ENCODE results near the gene ECHS1.
A peak's percentile ranks its signal among the peaks of the same experiment; 100 is the strongest.

The ECHS1 gene

DNA sequence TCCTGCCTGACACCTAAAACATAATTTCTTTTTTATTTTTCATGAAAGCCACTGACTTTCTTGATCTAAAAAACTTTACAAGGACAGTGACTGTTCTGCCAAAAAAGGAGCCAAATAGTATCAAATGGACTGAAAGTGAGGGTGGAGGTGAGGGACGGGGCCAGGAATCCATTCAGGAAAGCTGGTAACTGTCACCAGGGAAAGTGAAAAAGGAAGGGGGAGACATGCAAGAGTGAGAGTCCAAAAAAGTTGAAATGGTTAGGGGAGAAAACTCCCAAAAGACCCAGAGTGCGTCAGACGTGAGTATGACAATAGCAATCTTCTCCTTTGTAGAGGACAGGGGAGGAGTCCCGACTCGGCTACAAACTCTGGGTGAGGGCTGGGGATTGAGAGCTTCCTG lies 28.9 kb downstream of the ECHS1 start:
- DNase-seq (ENCODE audit: low spot score) (no peak), FAIRE-seq (no peak)

GRCh38 chr10:133343558-133343957 lies 29.6 kb downstream of the ECHS1 start:
- FAIRE-seq (no peak), DNase-seq (ENCODE audit: low spot score) (no peak)

DNA sequence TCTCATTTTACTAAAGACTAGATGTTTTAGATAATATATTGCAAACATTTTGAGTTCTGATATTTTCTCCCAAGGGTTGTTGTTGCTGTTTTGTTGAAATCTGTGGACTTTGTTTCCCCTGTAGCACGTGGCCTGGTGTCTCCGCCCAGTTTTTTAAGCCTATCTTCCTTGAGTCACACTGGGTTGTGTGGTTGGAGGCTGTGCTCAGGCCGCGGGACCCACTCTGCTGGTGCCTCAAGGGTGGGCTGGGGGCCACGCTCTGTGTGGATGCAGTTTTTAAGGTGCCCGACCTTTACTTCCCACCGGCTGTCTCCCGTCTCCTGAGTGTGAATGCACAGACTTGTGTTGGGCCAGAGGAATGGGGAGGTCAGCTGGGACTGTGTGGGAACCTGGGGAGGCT lies 30.2 kb downstream of the ECHS1 start:
- no peak for DNase-seq (ENCODE audit: low spot score)
- FAIRE-seq = no peak

- FAIRE-seq = no peak
These were observed 31.2 kb downstream of the ECHS1 start for GRCh38 chr10:133341983-133342382.

GRCh38 chr10:133339708-133340380 lies 33.3 kb downstream of the ECHS1 start:
- FAIRE-seq (no peak), DNase-seq (ENCODE audit: low spot score) (no peak)

More at GRCh38 chr10:133341983-133342382, 31.2 kb downstream of the ECHS1 start:
- DNase-seq (ENCODE audit: low spot score) = no peak

DNA sequence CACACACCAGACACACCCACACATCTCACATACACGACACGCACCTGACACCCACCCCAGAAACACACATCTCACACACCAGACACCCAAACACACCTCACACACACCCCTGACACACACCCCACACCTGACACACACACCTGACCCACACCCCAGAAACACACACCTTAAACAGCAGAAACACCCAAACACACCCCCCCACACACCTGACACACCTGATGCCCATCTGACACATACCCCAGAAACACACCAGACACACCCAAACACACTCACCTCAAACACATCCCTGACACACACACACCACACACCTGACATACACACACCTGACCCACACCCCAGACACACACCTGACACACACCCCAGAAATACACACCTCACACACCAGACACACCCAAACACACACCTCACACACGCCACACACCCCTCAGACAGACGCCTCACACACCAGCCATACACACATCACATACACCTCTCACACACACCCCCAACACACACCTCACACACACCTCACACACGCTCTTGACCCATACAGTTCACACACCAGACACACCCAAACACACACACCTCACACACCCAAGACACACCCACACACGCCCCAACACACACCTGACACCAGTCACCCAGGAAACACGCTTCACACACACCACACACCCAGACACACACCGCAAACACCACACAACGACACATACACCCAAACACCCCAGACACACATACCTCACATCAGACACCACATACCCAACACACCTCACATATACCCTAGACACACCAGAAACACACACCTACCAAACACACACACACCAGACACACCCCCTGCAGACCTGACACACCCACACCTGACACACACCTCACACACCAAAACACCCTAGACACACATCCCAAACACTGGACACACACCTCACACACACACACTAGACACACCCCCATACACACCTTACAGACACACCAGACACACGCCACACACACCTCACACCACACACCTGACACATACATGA lies 34.8 kb downstream of the ECHS1 start:
- FAIRE-seq = peak; percentile 82
- DNase-seq (ENCODE audit: low spot score) = no peak

GRCh38 chr10:133337370-133337725 lies 35.8 kb downstream of the ECHS1 start:
- FAIRE-seq (no peak), DNase-seq (ENCODE audit: low spot score) (no peak)

DNA sequence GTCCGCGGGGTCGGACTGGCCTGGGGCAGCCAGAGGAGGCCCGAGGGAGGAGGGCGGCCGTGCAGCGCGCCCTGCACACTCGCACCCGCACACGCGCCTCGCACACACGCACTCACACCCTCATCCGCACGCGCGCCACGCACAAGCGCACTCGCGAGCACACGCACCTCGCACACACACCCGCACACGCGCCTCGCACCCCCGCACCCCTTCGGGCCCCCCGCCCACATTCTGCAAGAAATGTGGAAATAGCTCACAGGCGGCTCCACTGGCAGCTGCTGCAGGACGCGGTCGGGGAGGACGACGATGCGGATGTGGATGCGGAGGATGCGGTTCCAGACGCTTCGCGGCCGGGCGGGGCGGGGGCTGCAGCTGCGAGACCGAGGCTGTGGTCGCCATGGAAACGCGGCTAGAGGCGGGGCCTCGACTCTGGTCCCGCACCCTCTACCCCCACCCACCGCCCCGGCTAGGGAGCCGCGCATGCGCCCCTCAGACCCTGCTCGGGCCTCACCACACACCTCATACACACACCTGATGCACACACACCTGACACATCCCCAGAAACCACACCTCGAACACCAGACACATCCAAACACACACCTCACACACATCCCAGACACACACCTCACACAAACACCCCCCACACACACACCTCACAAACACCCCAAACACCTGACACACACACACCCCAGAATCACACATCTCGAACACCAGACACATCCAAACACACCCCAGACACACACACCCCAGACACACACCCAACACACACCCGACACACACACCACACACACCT lies 36.4 kb downstream of the ECHS1 start, which contains the start of gene CALY:
Gene CALY, minus strand, starts transcription at position 320 of the 793 bp plus-strand sequence. CDS start 7,907 bp downstream, outside the sequence.
- peak; percentile 80 for DNase-seq (ENCODE audit: low spot score)
- FAIRE-seq = peak; percentile 23

DNA sequence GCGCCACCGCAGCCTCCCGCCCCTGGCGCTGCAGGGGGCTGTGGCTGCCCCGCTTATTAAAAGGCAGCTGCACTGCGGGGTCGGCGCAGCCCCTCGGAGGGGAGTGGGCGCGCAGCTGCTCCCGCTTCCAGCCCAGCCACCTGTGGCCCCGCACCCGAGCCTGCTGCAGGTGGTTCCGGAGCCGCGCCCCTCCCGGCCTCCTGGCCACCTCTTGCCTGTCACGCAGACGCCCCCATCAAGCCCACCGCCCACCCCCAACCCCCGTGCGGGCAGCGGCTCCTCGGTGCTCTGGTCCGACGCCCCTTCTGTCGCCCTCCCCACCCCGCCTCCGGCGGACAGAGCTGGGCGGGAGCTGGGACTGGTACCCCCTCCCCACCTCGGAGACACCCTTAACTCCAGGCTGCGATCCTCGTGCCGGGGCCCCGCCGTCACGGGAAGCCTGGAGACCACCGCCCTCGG lies 37.0 kb downstream of the ECHS1 start:
- DNase-seq (ENCODE audit: low spot score) = no peak
- no peak for FAIRE-seq

GRCh38 chr10:133335246-133336117 lies 37.7 kb downstream of the ECHS1 start:
- no peak for DNase-seq (ENCODE audit: low spot score)
- FAIRE-seq = no peak

DNA sequence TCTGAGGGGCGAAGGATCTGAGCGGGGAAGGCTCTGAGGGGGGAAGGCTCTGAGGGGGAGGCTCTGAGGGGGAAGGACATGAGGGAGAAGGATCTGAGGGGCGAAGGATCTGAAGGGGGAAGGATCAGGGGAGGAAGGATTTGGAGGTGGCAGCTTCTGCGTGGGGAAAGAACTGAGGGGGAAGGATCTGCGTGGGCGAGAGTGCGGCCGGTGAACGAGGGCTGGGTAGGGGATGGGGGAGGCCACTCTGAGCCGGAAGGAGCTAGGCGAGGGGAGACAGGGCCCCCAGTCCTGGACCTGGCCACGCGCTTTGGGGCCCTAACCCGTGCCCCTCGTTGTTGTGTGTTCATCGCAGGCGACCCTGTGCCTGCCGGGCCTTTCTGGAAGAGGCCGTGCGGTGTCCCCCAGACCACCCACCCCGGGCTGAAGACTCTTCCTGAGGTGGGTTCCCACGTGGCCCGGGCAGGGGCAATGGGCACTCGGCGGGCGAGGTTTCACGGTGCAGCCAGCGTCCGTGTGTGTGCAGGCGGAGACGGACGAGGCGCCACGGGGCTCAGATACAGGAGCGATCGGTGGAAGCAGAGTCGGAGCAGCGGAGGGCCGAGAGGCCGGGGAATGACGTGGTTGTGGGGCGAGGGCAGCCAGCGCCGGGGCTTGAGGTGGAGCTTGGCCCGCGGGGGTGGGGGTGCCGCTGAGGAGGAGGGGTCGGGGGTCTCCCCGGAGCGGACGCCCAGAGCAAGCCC lies 38.5 kb downstream of the ECHS1 start:
- FAIRE-seq (no peak), DNase-seq (ENCODE audit: low spot score) (no peak)

DNA sequence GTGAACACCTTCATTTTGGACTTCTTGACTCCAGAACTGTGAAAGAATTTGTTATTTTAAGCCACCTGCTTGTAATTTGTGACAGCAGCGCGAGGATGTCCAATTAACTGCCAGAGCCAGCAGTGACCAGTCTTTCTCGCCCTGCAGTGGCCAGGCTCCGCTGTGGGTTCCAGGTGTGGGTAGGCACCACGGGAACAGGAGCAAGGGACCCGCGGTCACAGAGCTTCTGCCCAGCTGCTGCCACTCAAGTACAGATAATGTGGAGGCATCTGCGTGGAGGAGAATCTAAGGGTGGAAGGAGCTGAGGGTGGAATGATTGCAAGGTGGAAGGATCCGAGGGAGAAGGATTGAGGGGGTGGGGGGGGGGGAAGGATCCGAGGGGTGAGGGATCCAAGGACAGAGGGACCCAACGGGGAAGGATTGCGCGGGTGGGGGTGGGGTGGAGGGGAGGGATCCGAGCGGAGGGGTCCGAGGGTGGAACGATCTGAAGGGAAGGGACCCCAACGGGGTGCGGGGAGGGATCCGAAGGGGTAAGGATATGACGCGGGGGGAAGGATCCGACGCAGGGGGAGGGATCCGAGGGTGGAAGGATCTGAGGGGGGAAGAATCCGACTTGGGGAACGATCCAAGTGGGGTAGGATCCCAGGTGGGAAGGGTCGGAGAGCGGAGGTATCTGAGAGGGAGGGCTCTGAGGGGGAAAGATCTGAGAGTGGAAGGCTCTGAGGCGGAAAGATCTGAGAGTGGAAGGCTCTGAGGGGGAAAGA lies 40.0 kb downstream of the ECHS1 start:
- no peak for DNase-seq (ENCODE audit: low spot score)

DNA sequence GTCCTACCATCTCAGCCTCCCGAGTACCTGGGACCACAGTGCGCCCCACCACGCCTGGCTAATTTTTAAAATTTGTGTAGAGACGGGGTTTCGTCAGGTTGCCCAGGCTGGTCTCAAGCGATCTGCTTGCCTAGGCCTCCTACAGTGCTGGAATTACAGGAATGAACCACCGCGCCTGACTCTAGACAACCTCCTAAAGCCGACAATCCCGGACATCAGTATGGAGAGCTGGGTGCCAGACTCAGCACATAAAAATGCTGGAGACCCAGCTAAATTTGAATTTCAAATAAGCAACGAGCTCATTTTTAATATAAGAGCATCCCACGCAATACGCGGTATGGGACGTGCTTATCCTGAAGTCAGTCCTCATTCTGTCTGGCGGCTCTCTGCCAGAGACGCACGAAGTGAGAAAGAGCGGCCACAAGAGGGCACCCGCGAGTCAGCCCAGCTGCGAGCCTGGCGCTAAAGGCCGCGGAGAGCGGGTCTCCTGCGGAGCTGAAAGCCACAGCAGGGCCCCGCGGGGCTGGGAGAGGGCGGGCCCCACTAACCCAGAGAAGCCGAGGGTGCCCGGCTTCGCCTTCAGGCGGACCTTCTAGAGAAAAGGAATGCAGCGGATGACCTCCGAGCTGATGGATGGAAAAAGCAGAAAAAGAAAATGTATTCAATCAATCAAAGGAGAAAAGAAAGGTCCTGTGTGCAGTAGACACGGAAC lies 43.5 kb downstream of the ECHS1 start:
- DNase-seq (ENCODE audit: low spot score) = peak; percentile 84
- no peak for FAIRE-seq

More for the DNA sequence above, 40.0 kb downstream of the ECHS1 start:
- no peak for FAIRE-seq

DNA sequence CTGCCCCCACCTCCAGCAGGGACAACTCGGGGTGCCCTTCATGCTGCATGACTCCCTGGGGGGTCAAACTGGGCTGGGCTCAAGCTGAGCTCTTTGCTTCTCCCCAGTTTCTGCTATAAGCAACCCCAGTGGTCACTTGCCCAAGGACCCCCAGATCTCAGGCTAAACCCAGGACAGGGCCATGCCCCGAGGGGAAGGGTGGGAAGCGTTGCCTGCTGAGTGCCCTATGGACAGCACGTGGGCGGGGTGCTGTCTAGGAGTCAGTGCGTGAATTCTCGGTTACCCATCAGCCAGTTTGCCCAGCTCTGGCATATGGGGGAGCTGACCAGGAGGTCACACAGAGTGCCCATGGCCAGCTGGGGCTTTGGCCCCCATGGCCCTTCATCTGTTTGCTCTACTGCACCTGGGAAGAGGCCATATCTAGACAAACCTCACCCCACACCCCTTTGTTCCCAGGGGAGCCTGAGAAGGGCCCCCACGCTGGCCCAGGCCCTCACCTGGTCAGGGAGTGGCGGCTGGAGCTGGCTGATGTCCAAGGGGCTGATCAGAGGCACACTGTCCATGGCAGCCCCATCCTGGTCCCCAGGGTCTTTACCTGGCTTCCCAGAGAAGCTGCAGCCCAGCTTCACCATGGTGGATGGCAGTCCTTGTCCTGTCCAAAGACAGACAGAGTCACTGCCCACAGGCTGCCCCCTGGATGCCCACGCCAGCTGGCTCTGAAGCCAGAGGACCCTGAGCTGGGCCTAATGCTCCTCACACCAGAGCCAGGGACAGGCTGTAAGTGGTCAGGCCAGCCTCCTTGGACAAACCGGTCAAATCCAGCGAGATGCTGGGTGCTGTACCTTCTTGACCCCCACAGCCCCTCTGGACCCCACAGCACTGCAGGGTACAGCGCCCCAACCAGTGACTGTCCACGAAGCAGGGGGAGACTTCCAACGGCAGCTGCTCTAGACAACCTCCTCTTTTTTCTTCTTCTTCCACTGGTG lies 44.5 kb downstream of the ECHS1 start:
- DNase-seq (ENCODE audit: low spot score) = no peak

GRCh38 chr10:133327651-133328357 lies 45.4 kb downstream of the ECHS1 start:
- FAIRE-seq (no peak), DNase-seq (ENCODE audit: low spot score) (no peak)

More for the DNA sequence above, 44.5 kb downstream of the ECHS1 start:
- no peak for FAIRE-seq
